ENCODE results near the gene PPM1M.

GRCh38 chr3:52198643-52199608 lies 46.6 kb upstream of the PPM1M start:
- TF ChIP-seq EZH2phosphoT487 (IDR thresholded peaks at IDR 0.05; ENCODE audit: insufficient read depth, low read depth) (no peak), EZH2 (IDR thresholded peaks at IDR 0.05; ENCODE audit: insufficient read depth, poor library complexity, severe bottlenecking) (no peak)
